IMR-90 (cell line): Measurements from ENCODE around the gene NOS1AP. TPM values are rescaled to one million over a fixed set of nuclear protein-coding genes. Genes with fewer than 3 reads are reported as not detected.

Experiments
- ATAC-seq: fragments of 200-7000 bp; cut with Tn5 transposase; 2 replicates; pipeline ENCODE4 v1.9.1; 2020; ENCODE audit warnings: low read depth, mild to moderate bottlenecking, moderate library complexity
- BruUV-seq: library from RNA; stranded (reverse); fragments of 400-500 nt; replicated peaks from 2 replicates; lab custom pipeline; 2021; lab: Mats Ljungman, UMichigan
- CTCF ChIA-PET: fragments of 300-600 bp; formaldehyde crosslinking; extraction: SDS; loops from one replicate; lab custom pipeline; 2021; ENCODE audit warnings: antibody characterized with exemption; lab: Yijun Ruan, JAX
- POLR2A ChIA-PET: fragments of 300-600 bp; sonication (Branson Sonifier 250); formaldehyde crosslinking; loops from one replicate; lab custom pipeline; 2022; ENCODE audit warnings: antibody characterized with exemption; ENCODE audit not compliant: unreplicated experiment; lab: Charles Lee
- DNase-seq: peaks from one replicate; pipeline ENCODE4 v3.0.0; 2013
- H2AFZ ChIP-seq: replicated peaks from 2 replicates; pipeline ENCODE3; 2013; ENCODE audit warnings: low read length, mild to moderate bottlenecking; ENCODE audit not compliant: poor library complexity
- H2AK5ac ChIP-seq: 2 replicates; pipeline ENCODE4 v1.6.1; 2013; ENCODE audit warnings: low read depth, low read length, inconsistent platforms
- H2AK9ac ChIP-seq: replicated peaks from 2 replicates; pipeline ENCODE3; 2013; ENCODE audit warnings: mild to moderate bottlenecking, low read depth, low read length, moderate library complexity; ENCODE audit not compliant: poor library complexity
- H2BK120ac ChIP-seq: 2 replicates; pipeline ENCODE4 v1.6.1; 2013; ENCODE audit warnings: low read depth, low read length, inconsistent platforms
- H2BK15ac ChIP-seq: 3 replicates; pipeline ENCODE4 v1.6.1; 2013; ENCODE audit warnings: low read depth, low read length, inconsistent platforms
- H2BK20ac ChIP-seq: 2 replicates; pipeline ENCODE4 v1.6.1; 2013; ENCODE audit warnings: low read depth, mild to moderate bottlenecking, inconsistent platforms, low read length, moderate library complexity
- H2BK5ac ChIP-seq: 2 replicates; pipeline ENCODE4 v1.6.1; 2013; ENCODE audit warnings: mild to moderate bottlenecking, low read depth, low read length, inconsistent platforms; ENCODE audit not compliant: poor library complexity, severe bottlenecking
- H3K14ac ChIP-seq: replicated peaks from 2 replicates; pipeline ENCODE4 v1.6.1; 2013; ENCODE audit warnings: low read depth, low read length, inconsistent platforms
- H3K18ac ChIP-seq: 2 replicates; pipeline ENCODE4 v1.6.1; 2013; ENCODE audit warnings: low read depth, low read length, control low read depth
- H3K23ac ChIP-seq: 2 replicates; pipeline ENCODE4 v1.6.1; 2013; ENCODE audit warnings: low read depth, low read length, inconsistent platforms
- H3K27ac ChIP-seq: 2 replicates; pipeline ENCODE4 v1.5.1; 2013; ENCODE audit warnings: mild to moderate bottlenecking, control low read depth, low read length; ENCODE audit not compliant: insufficient read depth
- H3K27me3 ChIP-seq: 2 replicates; pipeline ENCODE4 v1.6.1; 2013; ENCODE audit warnings: low read length; ENCODE audit not compliant: control insufficient read depth, insufficient read depth
- H3K36me3 ChIP-seq: 2 replicates; pipeline ENCODE4 v1.6.1; 2013; ENCODE audit warnings: low read length, mixed read lengths; ENCODE audit not compliant: control insufficient read depth, insufficient read depth
- H3K4ac ChIP-seq: 2 replicates; pipeline ENCODE4 v1.6.1; 2013; ENCODE audit warnings: low read depth, low read length, inconsistent platforms
- H3K4me1 ChIP-seq: 2 replicates; pipeline ENCODE4 v1.6.1; 2013; ENCODE audit warnings: low read length, mixed read lengths; ENCODE audit not compliant: control insufficient read depth, insufficient read depth
- H3K4me2 ChIP-seq: 2 replicates; pipeline ENCODE4 v1.6.1; 2013; ENCODE audit warnings: low read depth, mild to moderate bottlenecking, control low read depth, low read length, moderate library complexity
- H3K4me3 ChIP-seq: 2 replicates; pipeline ENCODE4 v1.5.1; 2013; ENCODE audit warnings: low read depth, mild to moderate bottlenecking, control low read depth, low read length, moderate library complexity; ENCODE audit not compliant: insufficient read depth
- H3K56ac ChIP-seq: 2 replicates; pipeline ENCODE4 v1.6.1; 2013; ENCODE audit warnings: low read length, inconsistent platforms; ENCODE audit not compliant: insufficient read depth; ENCODE audit errors: extremely low read depth
- H3K79me1 ChIP-seq, 2 experiments: 2 replicates each; pipeline ENCODE4 v1.6.1; 2013; ENCODE audit warnings: low read length in 2 of 2, inconsistent platforms in 1 of 2, low read depth in 1 of 2
- H3K9ac ChIP-seq: 2 replicates; pipeline ENCODE4 v1.6.1; 2013; ENCODE audit warnings: low read depth, low read length, control low read depth
- H3K9me1 ChIP-seq: 2 replicates; pipeline ENCODE4 v1.6.1; 2013; ENCODE audit warnings: low read length, inconsistent platforms; ENCODE audit not compliant: insufficient read depth
- H3K9me3 ChIP-seq: 2 replicates; pipeline ENCODE4 v1.6.1; 2013; ENCODE audit warnings: low read length; ENCODE audit not compliant: control insufficient read depth, insufficient read depth
- H4K20me1 ChIP-seq: 2 replicates; pipeline ENCODE4 v1.6.1; 2013; ENCODE audit warnings: low read length, inconsistent platforms; ENCODE audit not compliant: insufficient read depth
- H4K5ac ChIP-seq: 2 replicates; pipeline ENCODE4 v1.6.1; 2013; ENCODE audit warnings: mild to moderate bottlenecking, low read depth, low read length, control low read depth
- H4K8ac ChIP-seq, 2 experiments: 2 replicates each; pipeline ENCODE4 v1.6.1; 2013; ENCODE audit warnings: low read depth in 2 of 2, low read length in 2 of 2, control low read depth in 1 of 2, inconsistent platforms in 1 of 2
- H4K91ac ChIP-seq: 2 replicates; pipeline ENCODE4 v1.6.1; 2013; ENCODE audit warnings: low read depth, low read length, inconsistent platforms; ENCODE audit not compliant: insufficient read depth
- ELK1 ChIP-seq: fragments of 150-350 bp; IDR thresholded peaks from 2 replicates; pipeline ENCODE4 v1.6.1; 2016; ENCODE audit warnings: low read depth, mild to moderate bottlenecking, low read length, moderate library complexity, borderline replicate concordance
- FOS ChIP-seq: fragments of 150-350 bp; IDR thresholded peaks from 2 replicates; pipeline ENCODE4 v1.6.1; 2016; ENCODE audit warnings: low read depth, low read length
- MXI1 ChIP-seq: IDR thresholded peaks from 2 replicates; pipeline ENCODE4 v1.6.1; 2012; ENCODE audit warnings: low read depth, mild to moderate bottlenecking, low read length, moderate library complexity, borderline replicate concordance
- NFE2L2 ChIP-seq: fragments of 150-350 bp; IDR thresholded peaks from 2 replicates; pipeline ENCODE4 v1.6.1; 2016; ENCODE audit warnings: low read depth, mild to moderate bottlenecking, low read length
- RCOR1 ChIP-seq: IDR thresholded peaks from 2 replicates; pipeline ENCODE4 v1.6.1; 2012; ENCODE audit warnings: mild to moderate bottlenecking, low read length, improper control_type of control experiment; ENCODE audit not compliant: insufficient replicate concordance
- RFX5 ChIP-seq: IDR thresholded peaks from 2 replicates; pipeline ENCODE4 v1.8.0; 2012; ENCODE audit warnings: low read depth, mild to moderate bottlenecking, low read length, moderate library complexity
- WGBS, 2 experiments: methylation state at CpG; one replicate each; pipeline versions ENCODE4 v1.1.5 to v1.1.7; 2013; ENCODE audit warnings: missing lambda C conversion rate in 2 of 2; ENCODE audit not compliant: insufficient read length in 1 of 2; ENCODE audit errors: extremely low coverage in 2 of 2; 5-methylcytosine and 5-hydroxymethylcytosine counted together
- dilution Hi-C: fragments of 300-500 bp; cut with HindIII; formaldehyde crosslinking; loops from one replicate; pipeline ENCODE4 v1.14.3; 2018; ENCODE audit warnings: low sequenced_read_pairs; ENCODE audit not compliant: unreplicated experiment
- in situ Hi-C: fragments of 300-500 bp; cut with MboI; formaldehyde crosslinking; loops from 3 replicates; pipeline ENCODE4 v1.14.3; 2019; ENCODE audit warnings: low sequenced_read_pairs, inconsistent platforms, mixed read lengths
- intact Hi-C: fragments of 100-400 bp; cut with micrococcal nuclease; formaldehyde crosslinking; loops from 2 replicates; pipeline ENCODE4 v1.10.0; 2022
- polyA plus RNA-seq, 3 experiments: library from polyadenylated mRNA; depleted of rRNA; stranded (reverse); fragments of >200 nt; gene quantifications; 2 replicates each; pipeline ENCODE4 v1.2.3, GENCODE V29; 2012; ENCODE audit warnings: low replicate concordance in 1 of 3
- total RNA-seq: library from RNA; depleted of rRNA; stranded (reverse); fragments of >200 nt; gene quantifications from 2 replicates; pipeline ENCODE4 v1.2.3, GENCODE V29; 2012

Gene NOS1AP
- total and polyA plus RNA-seq, 2 of the 4 experiments (the other 2 are of a cell fraction): 0.18 to 0.19 TPM

DNA sequence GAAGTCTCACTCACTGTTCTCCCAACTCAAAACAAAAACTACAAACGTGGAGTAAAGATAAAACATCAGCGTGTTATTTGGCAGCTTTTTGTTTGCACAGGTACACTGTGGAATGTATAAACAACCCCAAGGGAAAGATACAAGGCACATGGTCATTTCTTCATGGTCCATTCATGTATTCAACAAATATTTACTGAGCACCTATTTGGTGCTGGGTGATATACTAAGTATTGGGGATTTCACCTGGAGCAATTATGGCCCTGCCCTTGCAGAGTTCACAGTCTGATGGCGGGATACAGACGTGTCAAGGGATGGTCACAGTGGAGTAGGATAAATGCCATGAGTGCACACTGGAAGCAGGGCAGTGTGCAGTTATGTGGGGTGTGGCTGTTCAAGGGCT, 171.1 kb downstream of the NOS1AP start:
- H3K9me1 ChIP-seq: no peaks in the 10 kb centered on the region
- H2BK120ac ChIP-seq: no peak overlapping the region
- H3K36me3 ChIP-seq: no peaks in the 10 kb centered on the region
- in situ Hi-C loops: loop anchor here (25.0 kb wide), 1 partner anchor 453 kb away; no protein-coding TSS in a partner anchor
- DNase-seq: no peak
- H2BK15ac ChIP-seq: no peak overlapping the region
- no peak overlapping the region for H2BK5ac ChIP-seq
- TF ChIP-seq RFX5: no peak
- TF ChIP-seq NFE2L2: no peak
- no peak for TF ChIP-seq MXI1
- no peak for TF ChIP-seq ELK1
- no peak for TF ChIP-seq FOS
- no peak for TF ChIP-seq RCOR1
- no peak overlapping the region for H4K8ac ChIP-seq
- dilution Hi-C loops: no loop called here
- H3K9ac ChIP-seq: no peak overlapping the region
- no peak overlapping the region for H2AFZ ChIP-seq
- H3K18ac ChIP-seq: no peak overlapping the region
- BruUV-seq: no TSS peak
- no peak overlapping the region for H3K56ac ChIP-seq
- H3K4ac ChIP-seq: no peak overlapping the region
- no peak overlapping the region for H3K14ac ChIP-seq
- H4K5ac ChIP-seq: no peak overlapping the region
- H3K79me1 ChIP-seq: no peaks in the 10 kb centered on the region
- no peak overlapping the region for H3K4me3 ChIP-seq
- ATAC-seq: no peak
- no peaks in the 10 kb centered on the region for H3K9me3 ChIP-seq
- H2AK5ac ChIP-seq: no peak overlapping the region
- H4K20me1 ChIP-seq: no peaks in the 10 kb centered on the region
- no peak overlapping the region for H4K91ac ChIP-seq
- ChIA-PET POLR2A (no interaction called here), CTCF (no interaction called here)
- H3K27me3 ChIP-seq: no peaks in the 10 kb centered on the region; the same call in 1 of the 2 replicates
- no peak overlapping the region for H3K27ac ChIP-seq
- H3K23ac ChIP-seq: no peak overlapping the region
- intact Hi-C loops: no loop called here
- no peak overlapping the region for H3K4me2 ChIP-seq
- no peak overlapping the region for H2BK20ac ChIP-seq
- WGBS, 2 experiments: no CpG with 5 or more reads among the region's 4 CpGs
- no peaks in the 10 kb centered on the region for H3K4me1 ChIP-seq
- H2AK9ac ChIP-seq: no peak overlapping the region
